ENCODE results near the gene HOXB1.

DNA sequence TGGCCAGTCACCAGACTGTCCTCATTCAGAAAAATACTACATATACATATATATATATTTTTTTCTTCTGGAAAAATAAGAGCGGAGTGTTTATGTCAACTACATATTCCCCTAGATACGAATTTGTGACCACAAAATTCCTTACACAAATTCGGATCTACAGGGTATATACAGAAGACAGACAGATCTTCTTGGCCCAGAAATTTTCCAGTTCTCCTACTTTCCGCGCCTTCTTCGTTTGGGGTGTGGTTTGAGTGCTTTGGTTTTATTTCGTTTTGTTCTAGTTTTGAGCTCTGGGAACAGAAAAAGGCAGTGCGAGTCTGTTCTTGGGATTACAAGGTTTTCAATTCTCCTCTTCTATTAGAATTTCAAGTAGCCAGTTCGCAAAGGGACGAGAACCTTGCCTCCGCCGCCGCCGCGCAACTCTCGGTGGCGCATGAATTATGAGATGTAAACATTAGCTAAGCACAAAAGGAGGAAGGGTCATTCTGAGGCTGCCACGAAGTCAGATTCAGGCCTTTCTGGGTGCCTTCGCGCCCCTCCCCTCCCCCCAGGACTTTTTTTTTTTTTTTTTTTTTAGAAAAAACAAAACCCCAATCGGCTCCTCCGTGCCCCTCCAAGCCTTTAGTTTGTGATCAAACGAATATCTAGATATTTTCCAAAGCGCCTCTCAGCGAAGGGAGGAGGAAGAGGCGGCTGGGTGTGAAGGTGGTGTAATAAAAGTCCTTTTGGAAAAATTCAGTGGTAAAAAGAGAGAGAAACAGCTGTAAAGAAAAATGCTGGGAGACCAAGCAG lies 49.1 kb upstream of the HOXB1 start:
- TF ChIP-seq, protein P1, sequence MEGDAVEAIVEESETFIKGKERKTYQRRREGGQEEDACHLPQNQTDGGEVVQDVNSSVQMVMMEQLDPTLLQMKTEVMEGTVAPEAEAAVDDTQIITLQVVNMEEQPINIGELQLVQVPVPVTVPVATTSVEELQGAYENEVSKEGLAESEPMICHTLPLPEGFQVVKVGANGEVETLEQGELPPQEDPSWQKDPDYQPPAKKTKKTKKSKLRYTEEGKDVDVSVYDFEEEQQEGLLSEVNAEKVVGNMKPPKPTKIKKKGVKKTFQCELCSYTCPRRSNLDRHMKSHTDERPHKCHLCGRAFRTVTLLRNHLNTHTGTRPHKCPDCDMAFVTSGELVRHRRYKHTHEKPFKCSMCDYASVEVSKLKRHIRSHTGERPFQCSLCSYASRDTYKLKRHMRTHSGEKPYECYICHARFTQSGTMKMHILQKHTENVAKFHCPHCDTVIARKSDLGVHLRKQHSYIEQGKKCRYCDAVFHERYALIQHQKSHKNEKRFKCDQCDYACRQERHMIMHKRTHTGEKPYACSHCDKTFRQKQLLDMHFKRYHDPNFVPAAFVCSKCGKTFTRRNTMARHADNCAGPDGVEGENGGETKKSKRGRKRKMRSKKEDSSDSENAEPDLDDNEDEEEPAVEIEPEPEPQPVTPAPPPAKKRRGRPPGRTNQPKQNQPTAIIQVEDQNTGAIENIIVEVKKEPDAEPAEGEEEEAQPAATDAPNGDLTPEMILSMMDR (IDR thresholded peaks at IDR 0.05) = no peak
- TF ChIP-seq POLR2A (IDR thresholded peaks at IDR 0.05) = no peak
- TF ChIP-seq EP300 (IDR thresholded peaks at IDR 0.05) = no peak
